Mesothelial cell of epicardium (in vitro differentiated cells): Measurements from ENCODE around the gene PPL. TPM values are rescaled to one million over a fixed set of nuclear protein-coding genes. Genes with fewer than 3 reads are reported as not detected.

Experiments used
- DNase-seq, 2 experiments: peaks; one replicate each; pipeline ENCODE4 v3.0.0; 2021; ENCODE audit warnings: low spot score in 2 of 2; ENCODE audit not compliant: unreplicated experiment in 2 of 2
- H3K27ac Mint-ChIP-seq: 2 replicates; pipeline ENCODE4 v1.8.0; 2021; ENCODE audit warnings: mixed read lengths
- H3K27me3 Mint-ChIP-seq: 2 replicates; pipeline ENCODE4 v1.8.0; 2021; ENCODE audit warnings: low read depth, mixed read lengths
- H3K36me3 Mint-ChIP-seq: 2 replicates; pipeline ENCODE4 v1.8.0; 2021; ENCODE audit warnings: mixed read lengths
- H3K4me1 Mint-ChIP-seq: 2 replicates; pipeline ENCODE4 v1.8.0; 2021; ENCODE audit warnings: mixed read lengths
- H3K4me3 Mint-ChIP-seq: 2 replicates; pipeline ENCODE4 v1.8.0; 2021; ENCODE audit warnings: mild to moderate bottlenecking, moderate library complexity, mixed read lengths
- H3K9me3 Mint-ChIP-seq: 2 replicates; pipeline ENCODE4 v1.8.0; 2021; ENCODE audit warnings: mixed read lengths
- total RNA-seq: library from RNA; stranded (reverse); gene quantifications from 3 replicates; pipeline ENCODE4 v1.2.1, GENCODE V29; 2021
- TF ChIP-seq, protein P1 (sequence below): fragments of 200-600 bp; sonication (generic); IDR thresholded peaks from one replicate; pipeline ENCODE4 v1.5.0; 2021; ENCODE audit warnings: antibody characterized with exemption; ENCODE audit not compliant: unreplicated experiment

PPL gene
- total RNA-seq, 1 donor from 2014 or later, result 36.8 TPM

DNA sequence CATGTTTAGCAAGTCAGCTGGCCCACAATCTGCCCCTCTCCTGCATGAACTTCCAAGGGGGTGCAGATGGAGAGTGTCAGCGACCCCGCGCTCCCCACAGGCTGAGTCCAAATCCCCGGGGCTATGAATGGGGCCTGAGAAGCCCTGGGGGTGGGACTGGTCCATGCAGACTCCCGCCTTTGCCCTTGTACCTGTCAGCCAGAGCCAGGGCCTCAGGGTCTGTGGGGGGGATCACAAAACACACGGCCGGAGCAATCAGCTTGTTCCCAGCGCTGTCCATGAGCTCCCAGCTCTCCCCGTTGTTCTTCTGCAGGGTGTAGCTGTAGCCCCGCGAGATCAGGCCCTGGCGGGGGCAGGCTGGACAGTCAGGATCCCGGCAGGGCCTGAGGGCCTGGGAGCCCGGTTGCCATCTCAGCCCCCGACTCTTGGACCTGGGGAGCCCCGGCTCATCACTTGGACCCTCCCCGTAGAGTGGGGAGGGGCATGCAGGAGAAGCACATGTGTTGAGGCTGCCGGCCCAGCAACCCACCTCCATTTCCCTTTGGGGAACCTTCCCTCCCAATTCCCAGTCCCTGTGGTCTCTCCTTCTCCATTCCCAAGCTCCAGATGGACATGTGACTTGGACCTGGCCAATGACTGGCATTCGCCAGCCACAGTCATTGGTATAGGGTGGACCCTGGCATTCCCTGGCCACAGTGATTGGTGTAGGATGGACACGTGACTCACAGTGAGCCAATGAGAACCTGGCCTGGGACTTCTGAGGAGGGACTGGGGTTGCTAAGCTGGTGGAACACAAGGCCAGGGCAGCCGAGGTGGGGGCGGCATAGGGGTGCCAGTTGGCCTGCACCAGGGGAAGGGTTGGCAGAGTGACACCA, 42.4 kb downstream of the PPL start:
- Mint-ChIP-seq H3K4me1 (peaks cover 6% of the 10 kb centered on the region), H3K27me3 (no peaks in the 10 kb centered on the region), H3K9me3 (peaks cover 5% of the 10 kb centered on the region), H3K36me3 (peaks cover 22% of the 10 kb centered on the region), H3K4me3 (no peak overlapping the region), H3K27ac (no peak overlapping the region)
- TF ChIP-seq, protein P1, sequence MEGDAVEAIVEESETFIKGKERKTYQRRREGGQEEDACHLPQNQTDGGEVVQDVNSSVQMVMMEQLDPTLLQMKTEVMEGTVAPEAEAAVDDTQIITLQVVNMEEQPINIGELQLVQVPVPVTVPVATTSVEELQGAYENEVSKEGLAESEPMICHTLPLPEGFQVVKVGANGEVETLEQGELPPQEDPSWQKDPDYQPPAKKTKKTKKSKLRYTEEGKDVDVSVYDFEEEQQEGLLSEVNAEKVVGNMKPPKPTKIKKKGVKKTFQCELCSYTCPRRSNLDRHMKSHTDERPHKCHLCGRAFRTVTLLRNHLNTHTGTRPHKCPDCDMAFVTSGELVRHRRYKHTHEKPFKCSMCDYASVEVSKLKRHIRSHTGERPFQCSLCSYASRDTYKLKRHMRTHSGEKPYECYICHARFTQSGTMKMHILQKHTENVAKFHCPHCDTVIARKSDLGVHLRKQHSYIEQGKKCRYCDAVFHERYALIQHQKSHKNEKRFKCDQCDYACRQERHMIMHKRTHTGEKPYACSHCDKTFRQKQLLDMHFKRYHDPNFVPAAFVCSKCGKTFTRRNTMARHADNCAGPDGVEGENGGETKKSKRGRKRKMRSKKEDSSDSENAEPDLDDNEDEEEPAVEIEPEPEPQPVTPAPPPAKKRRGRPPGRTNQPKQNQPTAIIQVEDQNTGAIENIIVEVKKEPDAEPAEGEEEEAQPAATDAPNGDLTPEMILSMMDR, result no peak
- DNase-seq, result no peak

GRCh38 chr16:4893103-4893862, 43.7 kb downstream of the PPL start:
- DNase-seq, result no peak
- H3K27me3 Mint-ChIP-seq, result no peaks in the 10 kb centered on the region
- no peak overlapping the region for H3K4me3 Mint-ChIP-seq
- H3K27ac Mint-ChIP-seq, result peak overlapping the region; percentile 12
- peaks cover 6% of the 10 kb centered on the region for H3K4me1 Mint-ChIP-seq
- peaks cover 2% of the 10 kb centered on the region for H3K9me3 Mint-ChIP-seq
- H3K36me3 Mint-ChIP-seq, result peaks cover 16% of the 10 kb centered on the region
- TF ChIP-seq, protein P1, result no peak

- Mint-ChIP-seq H3K4me3 (no peak overlapping the region), H3K36me3 (peaks cover 18% of the 10 kb centered on the region), H3K4me1 (peaks cover 6% of the 10 kb centered on the region), H3K27ac (no peak overlapping the region), H3K9me3 (no peaks in the 10 kb centered on the region), H3K27me3 (no peaks in the 10 kb centered on the region)
- TF ChIP-seq, protein P1, result no peak
- no peak for DNase-seq
Measured at GRCh38 chr16:4892361-4893102, 44.4 kb downstream of the PPL start.

DNA sequence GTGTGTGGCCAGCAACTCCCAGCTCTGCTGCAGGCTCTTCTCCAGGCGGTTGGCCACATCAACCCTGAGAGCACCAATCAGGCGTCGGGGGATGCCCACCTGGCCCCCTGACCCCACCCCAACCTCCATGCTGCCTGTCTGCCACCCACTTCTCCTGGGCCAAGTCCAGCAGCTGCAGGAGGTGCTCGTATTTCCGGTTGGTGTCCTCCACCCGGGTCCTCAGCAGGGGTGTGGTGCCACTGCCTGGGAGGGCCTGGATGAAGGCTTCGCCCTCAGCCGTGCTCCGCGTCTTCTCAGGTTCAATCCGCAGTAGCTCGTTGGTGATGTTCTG, 45.1 kb downstream of the PPL start:
- Mint-ChIP-seq H3K36me3 (peaks cover 22% of the 10 kb centered on the region), H3K4me1 (peaks cover 6% of the 10 kb centered on the region)
- DNase-seq, result no peak

More for the DNA sequence above, 45.1 kb downstream of the PPL start:
- H3K27me3 Mint-ChIP-seq, result no peaks in the 10 kb centered on the region
- H3K27ac Mint-ChIP-seq, result no peak overlapping the region
- no peak overlapping the region for H3K4me3 Mint-ChIP-seq
- TF ChIP-seq, protein P1, result no peak
- no peaks in the 10 kb centered on the region for H3K9me3 Mint-ChIP-seq
